ENCODE results near the gene ADCY1. TPM values are rescaled to one million over a fixed set of nuclear protein-coding genes. Genes with fewer than 3 reads are reported as not detected.

Gene ADCY1
- total RNA-seq, 6 experiments from 2014 or later = 0.20 TPM; not detected in 5

DNA sequence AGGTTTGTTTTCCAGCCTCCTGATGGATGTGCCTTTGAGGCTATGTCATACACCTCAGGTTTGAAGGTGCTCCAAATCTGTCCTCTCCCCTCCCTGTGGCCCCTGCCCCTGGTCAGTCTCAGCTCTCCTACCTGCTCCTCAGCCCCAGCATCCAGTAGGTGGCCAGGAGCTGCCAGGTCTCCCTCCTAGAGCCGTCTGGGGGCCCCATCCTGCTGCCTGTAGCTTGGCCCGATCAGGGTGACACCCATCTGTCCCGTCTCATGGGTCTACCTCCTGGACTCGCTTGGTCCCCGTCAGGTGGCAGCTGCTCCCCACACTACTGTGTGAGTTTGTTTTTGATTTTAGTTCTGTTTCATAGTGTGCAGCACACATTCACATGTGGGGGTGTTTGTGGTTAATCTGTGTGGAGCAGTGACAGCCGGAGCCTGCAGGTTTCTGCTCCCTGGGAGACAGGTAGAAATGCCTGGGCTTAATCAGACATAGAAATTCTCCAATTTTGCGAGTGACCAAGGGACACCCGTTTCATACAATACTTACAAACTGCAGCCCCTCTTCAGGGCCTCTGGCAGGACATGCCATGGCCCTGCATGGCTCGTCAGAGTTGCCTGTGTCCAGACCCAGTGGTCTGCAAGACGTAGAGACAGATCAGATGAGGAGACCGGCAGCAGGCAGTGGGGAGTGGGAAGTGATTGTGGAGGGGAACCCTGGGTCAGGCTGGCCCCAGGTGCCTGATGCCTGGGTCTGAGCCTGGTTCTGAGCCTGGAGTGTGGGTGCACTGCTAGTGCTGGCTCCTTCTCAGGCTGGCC, 17.1 kb downstream of the ADCY1 start:
- Mint-ChIP-seq H3K4me3 (no peak overlapping the region), H3K36me3 (ENCODE audit: low read depth) (no peaks in the 10 kb centered on the region), H3K9me3 (no peaks in the 10 kb centered on the region), H3K27me3 (ENCODE audit: insufficient read depth) (peaks cover 40% of the 10 kb centered on the region), H3K27ac (no peak overlapping the region), H3K4me1 (ENCODE audit: low read depth) (no peaks in the 10 kb centered on the region)
- TF ChIP-seq, protein P1, sequence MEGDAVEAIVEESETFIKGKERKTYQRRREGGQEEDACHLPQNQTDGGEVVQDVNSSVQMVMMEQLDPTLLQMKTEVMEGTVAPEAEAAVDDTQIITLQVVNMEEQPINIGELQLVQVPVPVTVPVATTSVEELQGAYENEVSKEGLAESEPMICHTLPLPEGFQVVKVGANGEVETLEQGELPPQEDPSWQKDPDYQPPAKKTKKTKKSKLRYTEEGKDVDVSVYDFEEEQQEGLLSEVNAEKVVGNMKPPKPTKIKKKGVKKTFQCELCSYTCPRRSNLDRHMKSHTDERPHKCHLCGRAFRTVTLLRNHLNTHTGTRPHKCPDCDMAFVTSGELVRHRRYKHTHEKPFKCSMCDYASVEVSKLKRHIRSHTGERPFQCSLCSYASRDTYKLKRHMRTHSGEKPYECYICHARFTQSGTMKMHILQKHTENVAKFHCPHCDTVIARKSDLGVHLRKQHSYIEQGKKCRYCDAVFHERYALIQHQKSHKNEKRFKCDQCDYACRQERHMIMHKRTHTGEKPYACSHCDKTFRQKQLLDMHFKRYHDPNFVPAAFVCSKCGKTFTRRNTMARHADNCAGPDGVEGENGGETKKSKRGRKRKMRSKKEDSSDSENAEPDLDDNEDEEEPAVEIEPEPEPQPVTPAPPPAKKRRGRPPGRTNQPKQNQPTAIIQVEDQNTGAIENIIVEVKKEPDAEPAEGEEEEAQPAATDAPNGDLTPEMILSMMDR (IDR thresholded peaks at IDR 0.05) = no peak
- DNase-seq = no peak

DNA sequence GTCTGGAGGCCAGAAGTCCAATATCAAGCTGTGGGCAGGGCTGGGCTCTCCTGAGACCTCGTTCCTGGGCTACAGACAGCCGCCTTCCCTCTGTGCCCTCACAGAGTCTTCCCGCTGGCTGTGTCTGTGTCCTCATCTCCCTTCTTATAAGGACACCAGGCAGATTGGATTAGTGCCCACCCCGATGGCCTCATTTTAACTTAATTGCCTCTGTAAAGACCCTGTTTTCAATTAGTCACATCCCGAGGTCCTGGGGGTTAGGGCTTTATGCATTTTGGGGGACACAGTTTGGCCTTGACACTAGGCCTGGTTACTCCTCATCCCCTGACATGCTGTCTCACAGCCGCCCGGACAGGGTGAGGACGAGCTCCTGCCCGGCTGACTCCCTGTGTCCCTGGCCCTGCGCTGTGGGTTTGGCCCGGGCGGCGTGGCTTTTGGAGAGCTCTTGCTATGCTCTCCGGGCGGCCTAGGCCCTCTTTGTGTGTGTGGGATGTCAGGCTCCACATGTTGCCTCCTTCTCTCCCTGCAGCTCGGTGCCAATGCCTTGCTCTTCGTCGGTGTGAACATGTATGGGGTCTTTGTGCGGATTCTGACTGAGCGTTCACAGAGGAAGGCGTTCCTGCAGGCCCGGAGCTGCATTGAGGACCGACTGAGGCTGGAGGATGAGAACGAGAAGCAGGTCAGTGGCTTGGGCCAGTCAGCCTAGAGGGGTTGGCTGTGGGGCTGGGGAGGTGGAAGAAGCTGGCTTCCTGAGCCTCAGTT, 18.2 kb downstream of the ADCY1 start:
- TF ChIP-seq, protein P1 (IDR thresholded peaks at IDR 0.05) = no peak
- Mint-ChIP-seq H3K27me3 (ENCODE audit: insufficient read depth) (peaks cover 36% of the 10 kb centered on the region), H3K27ac (no peak overlapping the region), H3K4me3 (no peak overlapping the region), H3K9me3 (no peaks in the 10 kb centered on the region), H3K36me3 (ENCODE audit: low read depth) (no peaks in the 10 kb centered on the region), H3K4me1 (ENCODE audit: low read depth) (no peaks in the 10 kb centered on the region)
- DNase-seq = no peak

DNA sequence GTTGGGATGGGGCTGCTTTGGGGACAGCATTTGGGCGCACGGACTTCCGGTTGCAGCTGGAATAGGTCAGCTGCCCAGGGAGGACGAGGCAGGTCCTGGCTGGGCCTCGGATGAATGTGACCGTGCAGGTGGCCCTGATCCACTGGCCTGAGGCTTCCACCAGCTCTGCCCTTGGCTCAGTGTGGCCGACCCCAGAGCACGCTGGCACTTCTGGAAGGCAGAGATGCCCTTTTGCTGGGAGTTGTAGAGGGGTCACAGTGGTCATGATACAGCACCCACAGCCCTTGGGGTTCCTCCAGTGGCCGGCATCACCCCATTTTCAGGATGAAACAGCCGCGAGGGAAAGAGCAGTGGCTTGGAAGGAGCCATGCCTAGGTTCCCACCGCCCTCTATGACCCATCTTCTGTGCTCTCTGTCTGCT, 19.0 kb downstream of the ADCY1 start:
- TF ChIP-seq, protein P1 (IDR thresholded peaks at IDR 0.05) = no peak
- Mint-ChIP-seq H3K36me3 (ENCODE audit: low read depth) (no peaks in the 10 kb centered on the region), H3K4me1 (ENCODE audit: low read depth) (no peaks in the 10 kb centered on the region), H3K4me3 (no peak overlapping the region), H3K27ac (no peak overlapping the region), H3K27me3 (ENCODE audit: insufficient read depth) (peaks cover 35% of the 10 kb centered on the region), H3K9me3 (no peaks in the 10 kb centered on the region)
- DNase-seq = no peak

DNA sequence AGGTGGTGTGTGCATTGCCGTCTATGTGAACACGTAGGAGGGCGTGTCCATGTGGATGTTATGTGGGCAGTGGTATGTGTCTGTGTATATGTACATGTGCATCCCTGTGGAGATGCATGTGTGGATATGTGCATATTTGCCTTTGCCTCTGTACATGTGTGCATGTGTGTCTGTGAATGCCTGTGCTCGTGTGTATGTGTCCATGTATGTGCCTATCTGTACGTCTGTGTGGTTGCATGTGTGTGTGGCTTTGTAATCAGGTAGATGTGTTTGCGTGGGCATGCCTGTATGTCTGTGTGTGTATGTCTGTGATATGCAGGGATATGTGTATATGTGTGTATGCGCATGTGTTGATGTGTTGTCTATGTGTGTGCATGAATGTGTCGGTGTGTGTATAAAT, 19.7 kb downstream of the ADCY1 start:
- Mint-ChIP-seq H3K27ac (no peak overlapping the region), H3K36me3 (ENCODE audit: low read depth) (no peaks in the 10 kb centered on the region), H3K27me3 (ENCODE audit: insufficient read depth) (peaks cover 35% of the 10 kb centered on the region), H3K4me3 (no peak overlapping the region), H3K4me1 (ENCODE audit: low read depth) (no peaks in the 10 kb centered on the region), H3K9me3 (no peaks in the 10 kb centered on the region)
- DNase-seq = no peak
- TF ChIP-seq, protein P1 (IDR thresholded peaks at IDR 0.05) = no peak

DNA sequence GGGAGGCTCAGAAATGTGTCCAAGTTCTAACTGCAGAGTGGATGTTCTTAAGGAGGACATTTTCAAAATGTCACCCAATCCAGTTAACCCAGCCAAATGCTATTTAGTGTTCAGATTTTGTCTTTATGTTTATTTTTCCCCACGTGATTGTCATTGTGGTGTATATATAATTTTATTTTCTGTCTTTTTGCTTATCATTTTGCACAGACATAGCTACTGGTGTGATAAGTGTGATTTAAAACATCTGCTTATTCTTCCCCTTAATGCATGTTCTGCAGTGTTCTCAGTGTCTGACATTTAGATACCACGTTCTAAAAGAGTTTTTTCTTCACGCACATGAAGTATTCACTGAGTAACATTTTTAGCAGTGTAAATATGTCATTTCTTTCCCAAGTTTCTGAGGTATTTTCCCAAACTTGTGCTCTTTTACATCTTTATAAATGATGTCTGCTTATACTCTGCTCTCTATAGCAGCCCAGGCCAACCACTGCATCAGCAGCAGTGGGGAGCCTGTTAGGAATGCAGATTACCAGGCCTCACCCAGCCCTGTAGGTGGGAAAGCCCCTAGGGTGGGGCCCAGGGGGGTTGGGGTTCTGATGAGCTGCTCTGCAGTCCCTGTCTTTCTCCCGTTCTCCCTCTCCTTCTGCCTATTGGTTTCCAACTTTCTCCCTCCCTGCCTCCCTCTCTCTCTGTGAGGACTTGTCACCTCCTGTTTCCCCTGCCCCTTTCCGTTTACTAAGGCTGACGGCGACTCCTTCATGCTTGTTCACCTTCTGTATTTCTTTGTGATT, 20.8 kb downstream of the ADCY1 start:
- TF ChIP-seq, protein P1 (IDR thresholded peaks at IDR 0.05) = no peak
- no peaks in the 10 kb centered on the region for H3K4me1 Mint-ChIP-seq (ENCODE audit: low read depth)
- H3K36me3 Mint-ChIP-seq (ENCODE audit: low read depth) = no peaks in the 10 kb centered on the region
- no peak overlapping the region for H3K4me3 Mint-ChIP-seq
- DNase-seq = no peak
- H3K9me3 Mint-ChIP-seq = no peaks in the 10 kb centered on the region
- peaks cover 38% of the 10 kb centered on the region for H3K27me3 Mint-ChIP-seq (ENCODE audit: insufficient read depth)
- H3K27ac Mint-ChIP-seq = no peak overlapping the region
